Parathyroid adenoma (tissue), 2 donors: Measurements from ENCODE around the gene LPIN1.
A peak's percentile ranks its signal among the peaks of the same experiment; 100 is the strongest.

ENCODE experiments used
- H2AFZ ChIP-seq: fragments of 300-600 bp; sonication (generic); one replicate; pipeline ENCODE4 v1.7.0; 2017; ENCODE audit warnings: antibody characterized with exemption, mild to moderate bottlenecking
- H3K27ac ChIP-seq: fragments of 300-600 bp; sonication (generic); one replicate; pipeline ENCODE4 v1.7.0; 2017
- H3K27me3 ChIP-seq: fragments of 300-600 bp; sonication (generic); one replicate; pipeline ENCODE4 v1.7.0; 2017; ENCODE audit warnings: low read length; ENCODE audit not compliant: control insufficient read depth, insufficient read depth
- H3K36me3 ChIP-seq: fragments of 300-600 bp; sonication (generic); one replicate; pipeline ENCODE4 v1.7.0; 2017; ENCODE audit warnings: low read length; ENCODE audit not compliant: control insufficient read depth, insufficient read depth
- H3K4me1 ChIP-seq: fragments of 300-600 bp; sonication (generic); one replicate; pipeline ENCODE4 v1.7.0; 2017; ENCODE audit warnings: control low read depth
- H3K4me2 ChIP-seq: fragments of 300-600 bp; sonication (generic); one replicate; pipeline ENCODE4 v1.7.0; 2017; ENCODE audit warnings: low read length
- H3K4me3 ChIP-seq: fragments of 300-600 bp; sonication (generic); one replicate; pipeline ENCODE4 v1.7.0; 2017; ENCODE audit warnings: low read depth, low read length
- H3K79me2 ChIP-seq: fragments of 300-600 bp; sonication (generic); one replicate; pipeline ENCODE4 v1.7.0; 2017; ENCODE audit warnings: control low read depth
- H3K9ac ChIP-seq: fragments of 300-600 bp; sonication (generic); one replicate; pipeline ENCODE4 v1.7.0; 2017; ENCODE audit warnings: mild to moderate bottlenecking
- H3K9me3 ChIP-seq: fragments of 300-600 bp; sonication (generic); one replicate; pipeline ENCODE4 v1.7.0; 2017; ENCODE audit warnings: low read length; ENCODE audit not compliant: control insufficient read depth
- TF ChIP-seq, protein P1 (sequence below): fragments of 300-600 bp; sonication (generic); IDR thresholded peaks from one replicate; pipeline ENCODE4 v1.7.0; 2017; ENCODE audit warnings: antibody characterized with exemption, mild to moderate bottlenecking
- donor health status: primary hyperparathyroidism.

Gene LPIN1

DNA sequence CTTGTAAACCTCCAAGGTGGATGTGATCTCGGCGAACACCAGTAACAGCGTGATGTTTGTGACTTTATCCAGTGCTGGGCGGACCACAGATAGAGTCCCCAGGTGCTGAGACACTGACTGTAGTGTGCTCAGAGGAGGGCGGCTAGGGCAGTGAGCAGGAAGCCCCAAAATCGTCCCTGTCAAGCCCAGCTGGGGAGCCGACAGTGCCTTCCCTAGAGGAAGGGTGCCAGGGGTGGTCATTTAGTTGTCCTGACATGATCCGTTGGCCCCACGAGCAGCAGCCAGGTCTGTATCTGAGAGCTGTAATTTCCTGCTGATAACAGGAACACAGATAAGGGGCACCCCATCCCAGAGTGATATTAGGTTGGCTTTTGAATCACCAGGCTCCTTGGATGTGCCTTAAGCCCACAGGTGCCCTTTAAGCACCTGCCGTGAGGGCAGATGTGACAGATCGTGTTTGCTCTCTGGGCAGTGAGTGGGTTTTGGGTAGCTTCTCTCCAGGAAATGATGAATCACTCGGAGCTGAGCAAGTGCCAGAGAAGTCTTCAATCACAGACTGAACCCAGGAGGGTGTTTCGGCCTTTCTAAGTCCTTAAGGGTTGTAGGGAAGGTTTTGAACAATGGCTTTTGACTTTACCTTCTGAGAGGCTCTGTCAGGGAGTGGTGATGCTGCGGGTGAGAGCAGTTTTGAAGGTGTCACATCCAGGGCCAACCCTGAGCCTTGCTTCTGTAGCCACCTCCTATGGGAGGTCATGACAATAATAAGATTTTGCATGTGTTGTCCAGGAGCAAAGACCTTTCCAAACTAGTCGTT, 7.7 kb downstream of the LPIN1 start:
- no peak overlapping the region for H3K4me3 ChIP-seq
- H3K4me2 ChIP-seq, result no peak overlapping the region
- H3K9ac ChIP-seq, result no peak overlapping the region
- H3K27ac ChIP-seq, result no peak overlapping the region
- H3K36me3 ChIP-seq, result no peaks in the 10 kb centered on the region
- H2AFZ ChIP-seq, result no peak overlapping the region
- H3K9me3 ChIP-seq, result no peaks in the 10 kb centered on the region
- H3K4me1 ChIP-seq, result peaks cover 5% of the 10 kb centered on the region
- H3K79me2 ChIP-seq, result peaks cover 67% of the 10 kb centered on the region
- no peaks in the 10 kb centered on the region for H3K27me3 ChIP-seq
- TF ChIP-seq, protein P1, sequence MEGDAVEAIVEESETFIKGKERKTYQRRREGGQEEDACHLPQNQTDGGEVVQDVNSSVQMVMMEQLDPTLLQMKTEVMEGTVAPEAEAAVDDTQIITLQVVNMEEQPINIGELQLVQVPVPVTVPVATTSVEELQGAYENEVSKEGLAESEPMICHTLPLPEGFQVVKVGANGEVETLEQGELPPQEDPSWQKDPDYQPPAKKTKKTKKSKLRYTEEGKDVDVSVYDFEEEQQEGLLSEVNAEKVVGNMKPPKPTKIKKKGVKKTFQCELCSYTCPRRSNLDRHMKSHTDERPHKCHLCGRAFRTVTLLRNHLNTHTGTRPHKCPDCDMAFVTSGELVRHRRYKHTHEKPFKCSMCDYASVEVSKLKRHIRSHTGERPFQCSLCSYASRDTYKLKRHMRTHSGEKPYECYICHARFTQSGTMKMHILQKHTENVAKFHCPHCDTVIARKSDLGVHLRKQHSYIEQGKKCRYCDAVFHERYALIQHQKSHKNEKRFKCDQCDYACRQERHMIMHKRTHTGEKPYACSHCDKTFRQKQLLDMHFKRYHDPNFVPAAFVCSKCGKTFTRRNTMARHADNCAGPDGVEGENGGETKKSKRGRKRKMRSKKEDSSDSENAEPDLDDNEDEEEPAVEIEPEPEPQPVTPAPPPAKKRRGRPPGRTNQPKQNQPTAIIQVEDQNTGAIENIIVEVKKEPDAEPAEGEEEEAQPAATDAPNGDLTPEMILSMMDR, result no peak

DNA sequence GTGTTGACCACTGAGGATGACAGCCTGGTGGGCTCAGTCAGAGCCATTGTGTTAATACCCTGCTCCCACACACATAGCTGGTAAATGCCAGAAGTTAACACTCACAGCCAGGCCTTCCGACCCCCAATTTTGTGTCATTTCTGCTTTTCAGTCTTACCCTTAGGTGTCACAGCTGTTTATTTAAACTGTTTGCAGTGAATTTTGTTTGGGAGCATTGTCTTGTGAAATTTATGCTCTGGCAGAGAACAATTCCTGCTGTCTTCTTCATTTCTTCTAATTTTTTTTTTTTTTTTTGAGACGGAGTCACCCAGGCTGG, 8.2 kb downstream of the LPIN1 start:
- Histone ChIP-seq H3K4me1 (peaks cover 5% of the 10 kb centered on the region), H3K9me3 (no peaks in the 10 kb centered on the region), H3K27me3 (no peaks in the 10 kb centered on the region), H3K9ac (no peak overlapping the region), H3K27ac (no peak overlapping the region), H3K4me2 (no peak overlapping the region), H2AFZ (no peak overlapping the region), H3K79me2 (peaks cover 61% of the 10 kb centered on the region), H3K4me3 (no peak overlapping the region), H3K36me3 (no peaks in the 10 kb centered on the region)
- TF ChIP-seq, protein P1, result no peak

DNA sequence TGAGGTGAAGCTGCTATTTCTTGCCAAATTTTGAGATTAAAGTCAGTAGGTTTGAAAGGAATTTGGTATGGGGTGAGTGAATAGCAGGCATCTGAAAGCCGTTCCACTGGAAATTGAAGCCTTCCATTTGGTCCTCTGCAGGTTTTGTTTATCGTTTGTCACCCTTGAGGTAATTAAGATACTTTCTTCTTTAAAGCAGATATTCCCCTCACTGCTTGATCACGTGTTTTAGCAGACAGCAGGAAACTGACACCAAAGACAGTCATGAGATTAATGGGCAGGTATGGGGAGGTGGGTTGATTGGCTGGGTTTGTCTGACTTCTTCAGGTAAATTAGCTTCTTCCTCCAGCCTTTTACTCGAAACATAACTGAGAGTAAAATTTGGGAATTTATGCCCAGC, 10.7 kb downstream of the LPIN1 start:
- Histone ChIP-seq H3K4me3 (peak overlapping the region; percentile 24), H3K27ac (no peak overlapping the region), H3K36me3 (no peaks in the 10 kb centered on the region), H3K4me2 (peak overlapping the region; percentile 37), H2AFZ (no peak overlapping the region), H3K79me2 (peaks cover 45% of the 10 kb centered on the region), H3K27me3 (no peaks in the 10 kb centered on the region), H3K9me3 (no peaks in the 10 kb centered on the region), H3K9ac (no peak overlapping the region), H3K4me1 (peaks cover 5% of the 10 kb centered on the region)
- TF ChIP-seq, protein P1, result no peak

DNA sequence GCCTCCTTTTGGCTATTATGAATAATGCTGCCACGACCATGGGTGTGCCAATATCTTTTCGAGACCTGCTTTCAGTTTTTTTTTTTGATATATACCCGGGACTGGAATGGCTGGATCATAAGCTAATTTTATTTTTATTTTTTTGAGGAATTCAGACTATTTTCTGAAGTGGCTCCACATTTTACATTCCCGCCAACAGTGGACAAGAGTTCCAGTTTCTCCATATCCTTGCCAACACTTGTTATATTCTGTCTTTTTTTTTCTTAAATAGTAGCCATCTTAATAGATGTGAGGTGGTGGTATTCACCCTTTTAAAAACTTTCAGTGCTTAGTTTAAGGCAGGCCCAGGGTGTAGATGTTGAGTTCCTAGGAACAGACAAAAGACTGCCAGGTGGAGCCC, 11.8 kb downstream of the LPIN1 start:
- H3K36me3 ChIP-seq, result no peaks in the 10 kb centered on the region

More for the DNA sequence above, 11.8 kb downstream of the LPIN1 start:
- H2AFZ ChIP-seq, result no peak overlapping the region
- H3K4me3 ChIP-seq, result no peak overlapping the region
- no peaks in the 10 kb centered on the region for H3K9me3 ChIP-seq
- H3K79me2 ChIP-seq, result peaks cover 37% of the 10 kb centered on the region
- peak overlapping the region; percentile 12 for H3K4me2 ChIP-seq
- H3K27ac ChIP-seq, result no peak overlapping the region
- TF ChIP-seq, protein P1, result no peak
- no peak overlapping the region for H3K9ac ChIP-seq
- H3K4me1 ChIP-seq, result peaks cover 5% of the 10 kb centered on the region
- no peaks in the 10 kb centered on the region for H3K27me3 ChIP-seq
